Suprapubic skin (tissue), 4 donors: ENCODE data around the gene SCYL1. TPM values are rescaled to one million over a fixed set of nuclear protein-coding genes. Genes with fewer than 3 reads are reported as not detected.
"Not testable (repeated sequence)": the region's sequence is repeated elsewhere in the genome, so short reads cannot be mapped to it uniquely, and the experiment has no call there.

Experiments
- DNase-seq, 2 donors: peaks; one replicate each; pipeline ENCODE4 v3.0.0-alpha.2; 2019; ENCODE audit warnings: low spot score in 2 of 2
- H3K27ac ChIP-seq: fragments of 200-600 bp; sonication (generic); one replicate; pipeline ENCODE4 v1.5.1; 2019
- H3K27me3 ChIP-seq: fragments of 200-600 bp; sonication (generic); one replicate; pipeline ENCODE4 v1.5.1; 2019
- H3K36me3 ChIP-seq: fragments of 200-600 bp; sonication (generic); one replicate; pipeline ENCODE4 v1.5.1; 2019
- H3K4me1 ChIP-seq: fragments of 200-600 bp; sonication (generic); one replicate; pipeline ENCODE4 v1.5.1; 2019
- H3K4me3 ChIP-seq: fragments of 200-600 bp; sonication (generic); one replicate; pipeline ENCODE4 v1.5.1; 2019; ENCODE audit warnings: mild to moderate bottlenecking
- H3K9me3 ChIP-seq: fragments of 200-600 bp; sonication (generic); one replicate; pipeline ENCODE4 v1.5.1; 2019
- EP300 ChIP-seq: sonication (generic); formaldehyde crosslinking; IDR thresholded peaks from one replicate; pipeline ENCODE4 v1.6.1; 2017; ENCODE audit warnings: antibody characterized with exemption
- POLR2A ChIP-seq, 2 donors: fragments of 450-650 bp; IDR thresholded peaks; one replicate each; pipeline ENCODE4 v1.6.1; 2017; ENCODE audit warnings: antibody characterized with exemption in 2 of 2, mild to moderate bottlenecking in 2 of 2, moderate library complexity in 2 of 2
- POLR2AphosphoS5 ChIP-seq, 3 donors: sonication (generic); formaldehyde crosslinking; IDR thresholded peaks; one replicate each; pipeline ENCODE4 v1.6.1; 2017; ENCODE audit warnings: antibody characterized with exemption in 3 of 3
- WGBS: methylation state at CpG from one replicate; pipeline ENCODE4 v1.1.5; 2018; 5-methylcytosine and 5-hydroxymethylcytosine counted together
- total RNA-seq, 4 donors: library from RNA; depleted of rRNA; stranded (reverse); fragments of >200 nt; gene quantifications; one replicate each; pipeline ENCODE4 v1.1.0, GENCODE V29; 2016
- TF ChIP-seq, protein P1 (sequence below), 2 donors: fragments of 200-600 bp in 1 of 2; fragments of 450-650 bp in 1 of 2; sonication (generic) in 1 of 2; IDR thresholded peaks; one replicate each; pipeline ENCODE4 v1.5.1; 2016 to 2019; ENCODE audit warnings: antibody characterized with exemption in 2 of 2, mild to moderate bottlenecking in 1 of 2, moderate library complexity in 1 of 2

SCYL1 gene
- total RNA-seq, 4 donors from 2014 or later = 63.2 to 83.6 (median 78.4) TPM

DNA sequence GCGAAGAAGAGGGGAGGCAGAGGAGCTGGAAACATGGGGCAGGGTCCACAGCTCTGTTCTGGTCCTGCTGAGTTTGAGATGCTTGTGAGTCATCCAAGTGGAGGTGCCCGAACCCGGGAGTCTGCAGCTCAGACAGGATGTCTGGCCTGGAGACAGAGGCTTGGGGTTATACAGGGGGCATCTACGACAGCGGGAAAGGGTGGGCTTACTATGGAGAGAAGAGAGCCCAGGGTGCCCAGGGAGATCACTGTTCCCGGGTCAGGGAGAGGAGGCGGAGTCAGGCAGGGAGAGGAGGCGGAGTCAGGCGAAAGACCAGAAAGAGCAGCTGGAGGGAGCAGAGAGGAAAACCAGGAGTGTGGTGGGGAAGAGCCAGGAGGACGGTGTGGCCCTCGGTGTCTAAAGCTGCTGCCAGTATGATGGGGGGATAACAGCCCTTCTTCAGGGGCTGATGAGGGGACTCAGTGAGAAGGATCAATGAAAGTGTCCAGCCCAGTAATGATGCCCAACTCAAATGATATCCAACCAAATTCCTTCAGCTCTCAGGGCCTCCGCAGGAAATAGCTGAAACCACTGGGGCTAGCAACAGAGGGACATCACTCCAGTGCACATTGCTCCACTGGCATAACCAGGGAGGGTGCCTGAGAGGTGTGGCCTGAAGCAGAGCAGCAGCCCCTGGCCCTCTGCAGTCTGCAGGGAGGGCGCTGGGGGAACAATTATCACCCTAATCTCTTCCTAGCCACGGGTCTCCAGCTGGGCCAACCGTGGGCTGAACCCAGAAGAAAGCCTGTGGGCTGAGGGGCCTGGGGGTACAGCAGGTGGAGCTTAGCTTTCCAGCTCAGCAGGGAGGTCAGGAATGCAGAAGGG, 35.9 kb downstream of the SCYL1 start:
- H3K27ac ChIP-seq = peak overlapping the region; percentile 87
- H3K36me3 ChIP-seq = no peaks in the 10 kb centered on the region
- no peak for DNase-seq
- no peaks in the 10 kb centered on the region for H3K9me3 ChIP-seq
- WGBS = 33% methylated on average over 15 of the region's 15 CpGs
- H3K27me3 ChIP-seq = no peaks in the 10 kb centered on the region
- TF ChIP-seq POLR2A (IDR thresholded peaks at IDR 0.05) (no peak), EP300 (no peak), POLR2AphosphoS5 (IDR thresholded peaks at IDR 0.05) (no peak)
- TF ChIP-seq, protein P1, sequence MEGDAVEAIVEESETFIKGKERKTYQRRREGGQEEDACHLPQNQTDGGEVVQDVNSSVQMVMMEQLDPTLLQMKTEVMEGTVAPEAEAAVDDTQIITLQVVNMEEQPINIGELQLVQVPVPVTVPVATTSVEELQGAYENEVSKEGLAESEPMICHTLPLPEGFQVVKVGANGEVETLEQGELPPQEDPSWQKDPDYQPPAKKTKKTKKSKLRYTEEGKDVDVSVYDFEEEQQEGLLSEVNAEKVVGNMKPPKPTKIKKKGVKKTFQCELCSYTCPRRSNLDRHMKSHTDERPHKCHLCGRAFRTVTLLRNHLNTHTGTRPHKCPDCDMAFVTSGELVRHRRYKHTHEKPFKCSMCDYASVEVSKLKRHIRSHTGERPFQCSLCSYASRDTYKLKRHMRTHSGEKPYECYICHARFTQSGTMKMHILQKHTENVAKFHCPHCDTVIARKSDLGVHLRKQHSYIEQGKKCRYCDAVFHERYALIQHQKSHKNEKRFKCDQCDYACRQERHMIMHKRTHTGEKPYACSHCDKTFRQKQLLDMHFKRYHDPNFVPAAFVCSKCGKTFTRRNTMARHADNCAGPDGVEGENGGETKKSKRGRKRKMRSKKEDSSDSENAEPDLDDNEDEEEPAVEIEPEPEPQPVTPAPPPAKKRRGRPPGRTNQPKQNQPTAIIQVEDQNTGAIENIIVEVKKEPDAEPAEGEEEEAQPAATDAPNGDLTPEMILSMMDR (IDR thresholded peaks at IDR 0.05) = no peak
- peaks cover 60% of the 10 kb centered on the region for H3K4me1 ChIP-seq
- H3K4me3 ChIP-seq = no peak overlapping the region

DNA sequence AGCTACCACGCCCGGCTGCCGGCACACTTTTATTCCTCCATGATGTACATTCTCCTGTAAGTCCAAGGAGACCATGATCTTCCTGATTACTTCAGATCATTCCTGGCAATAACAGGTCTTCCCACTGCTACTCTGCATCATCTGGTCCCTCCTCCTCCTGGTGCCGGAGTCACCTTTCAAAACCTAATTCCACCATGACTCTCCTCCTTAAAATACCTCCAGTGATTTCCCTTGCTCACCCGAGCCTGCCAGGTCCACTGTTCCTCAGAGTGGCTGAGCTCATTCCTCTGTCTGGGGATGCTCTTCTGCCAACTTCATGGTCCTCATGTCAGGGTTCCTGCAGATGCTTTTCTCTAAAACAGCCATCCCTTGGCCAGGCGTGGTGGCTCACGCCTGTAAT, 37.1 kb downstream of the SCYL1 start:
- Histone ChIP-seq H3K36me3 (no peaks in the 10 kb centered on the region), H3K4me1 (peaks cover 56% of the 10 kb centered on the region), H3K9me3 (no peaks in the 10 kb centered on the region), H3K27me3 (no peaks in the 10 kb centered on the region), H3K4me3 (no peak overlapping the region), H3K27ac (no peak overlapping the region)
- 93% methylated on average over 7 of the region's 7 CpGs for WGBS
- no peak for TF ChIP-seq POLR2A (IDR thresholded peaks at IDR 0.05)
- DNase-seq = no peak

DNA sequence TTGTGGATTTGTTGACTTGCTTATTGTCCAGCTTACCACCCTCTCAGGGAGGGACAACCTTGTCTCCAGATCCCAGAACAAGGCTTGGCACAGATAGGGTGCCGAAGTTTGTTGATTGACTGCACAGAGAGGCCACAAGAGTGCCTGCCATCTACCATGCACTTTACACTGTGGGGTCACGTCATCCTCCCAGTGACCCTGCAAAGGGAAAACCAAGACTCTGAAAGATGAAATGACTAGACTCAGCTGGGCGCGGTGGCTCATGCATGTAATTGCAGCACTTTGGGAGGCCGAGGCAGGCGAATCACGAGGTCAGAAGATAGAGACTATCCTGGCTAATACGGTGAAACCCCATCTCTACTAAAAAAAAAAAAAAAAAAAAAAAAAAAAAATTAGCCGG, 37.9 kb downstream of the SCYL1 start:
- peaks cover 49% of the 10 kb centered on the region for H3K4me1 ChIP-seq

DNA sequence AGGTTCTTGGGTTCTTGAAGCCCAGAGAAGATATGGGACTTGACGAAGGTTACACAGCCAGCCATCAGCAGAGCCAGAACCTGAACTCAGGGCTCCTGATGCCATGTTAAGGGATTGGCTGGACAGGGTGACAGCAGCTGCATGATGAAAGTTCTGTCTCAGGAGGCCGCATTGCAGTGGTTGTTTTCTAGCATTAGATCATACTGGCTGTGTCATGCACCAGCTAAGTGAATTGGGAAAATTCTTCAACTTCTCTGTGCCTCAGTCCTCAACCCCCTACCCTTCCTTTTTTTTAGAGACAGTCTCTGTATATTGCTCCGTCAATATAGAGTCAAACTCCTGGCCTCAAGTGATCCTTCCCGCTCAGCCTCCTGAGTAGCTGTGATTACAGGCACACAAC, 38.7 kb downstream of the SCYL1 start:
- TF ChIP-seq POLR2A (IDR thresholded peaks at IDR 0.05) (no peak), EP300 (no peak), POLR2AphosphoS5 (IDR thresholded peaks at IDR 0.05) (no peak)
- TF ChIP-seq, protein P1 (IDR thresholded peaks at IDR 0.05) = no peak
- H3K27ac ChIP-seq = no peak overlapping the region
- DNase-seq = no peak
- no peaks in the 10 kb centered on the region for H3K27me3 ChIP-seq
- H3K4me3 ChIP-seq = no peak overlapping the region
- H3K9me3 ChIP-seq = no peaks in the 10 kb centered on the region
- peaks cover 3% of the 10 kb centered on the region for H3K36me3 ChIP-seq
- WGBS = 94% methylated on average over 4 of the region's 4 CpGs
- H3K4me1 ChIP-seq = peaks cover 49% of the 10 kb centered on the region

More for the DNA sequence above, 37.9 kb downstream of the SCYL1 start:
- Histone ChIP-seq H3K27me3 (no peaks in the 10 kb centered on the region), H3K27ac (no peak overlapping the region), H3K9me3 (no peaks in the 10 kb centered on the region), H3K4me3 (no peak overlapping the region), H3K36me3 (peaks cover 2% of the 10 kb centered on the region)
- DNase-seq = no peak
- TF ChIP-seq EP300 (no peak), POLR2A (IDR thresholded peaks at IDR 0.05) (no peak), POLR2AphosphoS5 (IDR thresholded peaks at IDR 0.05) (no peak)
- TF ChIP-seq, protein P1 (IDR thresholded peaks at IDR 0.05) = no peak
- WGBS = 81% methylated on average over 9 of the region's 9 CpGs

DNA sequence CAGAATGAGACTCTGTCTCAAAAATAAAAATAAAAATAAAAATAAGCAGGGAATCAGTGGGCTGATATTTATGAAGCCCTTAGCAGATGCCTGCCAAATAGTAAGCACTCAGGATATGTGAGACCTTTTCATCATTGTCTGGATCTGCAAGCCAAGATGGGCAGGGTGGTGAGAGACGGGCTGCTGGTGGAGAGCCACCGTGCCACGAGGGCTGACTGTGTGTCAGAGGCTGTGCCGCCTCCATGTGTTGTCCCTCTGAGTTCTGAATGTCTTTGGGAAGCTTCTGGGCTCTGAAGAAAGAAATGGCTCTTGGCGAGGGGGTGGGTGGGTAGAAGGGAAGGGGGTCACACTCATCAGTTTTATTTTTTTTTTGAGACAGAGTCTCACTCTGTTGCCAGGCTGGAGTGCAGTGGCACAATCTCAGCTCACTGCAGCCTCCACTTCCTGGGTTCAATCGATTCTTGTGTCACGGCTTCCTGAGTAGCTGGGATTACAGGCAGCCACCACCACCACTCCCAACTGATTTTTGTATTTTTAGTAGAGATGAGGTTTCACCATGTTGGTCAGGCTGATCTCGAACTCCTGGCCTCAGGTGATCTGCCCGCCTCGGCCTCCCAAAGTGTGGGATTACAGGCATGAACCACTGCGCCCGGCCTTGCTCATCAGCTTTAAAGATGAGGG, 40.1 kb downstream of the SCYL1 start:
- H3K9me3 ChIP-seq, H3K27ac ChIP-seq, DNase-seq, H3K36me3 ChIP-seq, H3K4me3 ChIP-seq, H3K27me3 ChIP-seq: not testable (repeated sequence)
- WGBS = 84% methylated on average over 12 of the region's 12 CpGs
- peaks cover 46% of the 10 kb centered on the region for H3K4me1 ChIP-seq

DNA sequence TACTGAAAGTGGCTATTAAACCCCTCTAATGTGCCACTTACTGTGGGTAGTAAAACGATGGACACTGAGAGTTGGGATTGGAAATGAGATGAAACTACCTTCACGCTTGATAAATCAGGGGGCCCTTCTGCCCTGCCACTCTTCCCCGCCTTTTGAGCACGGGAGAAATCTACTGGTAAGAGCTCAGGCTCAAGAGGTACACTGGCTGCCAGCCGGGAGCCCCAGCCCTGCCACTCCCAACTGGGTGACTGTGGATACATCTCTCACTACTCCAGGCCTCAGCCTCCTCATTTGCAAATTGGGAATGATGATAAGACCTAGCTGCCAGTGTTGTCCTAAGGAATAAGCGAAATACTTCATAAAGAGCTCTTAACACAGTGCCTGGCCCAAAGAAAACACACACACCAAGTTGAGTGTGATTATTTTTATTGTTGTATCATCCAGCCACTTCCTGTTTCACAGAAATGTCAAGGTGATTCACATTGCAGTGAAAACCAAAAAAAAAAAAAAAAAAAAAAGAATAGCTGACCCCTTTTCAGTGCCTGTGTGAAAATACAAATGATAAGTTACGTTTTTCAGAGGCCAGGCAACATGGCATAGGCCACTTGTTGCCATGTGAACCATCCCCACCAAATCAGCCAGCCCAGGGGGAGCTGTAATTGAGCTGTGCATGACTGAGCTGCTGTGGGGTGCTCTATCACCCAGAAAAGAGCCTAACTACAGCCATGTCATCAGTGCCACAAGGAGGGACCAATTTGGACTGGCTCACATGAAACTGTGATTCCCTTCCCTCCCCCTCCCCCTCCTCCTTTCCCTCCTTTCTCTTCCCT, 41.0 kb downstream of the SCYL1 start:
- Histone ChIP-seq H3K4me3 (no peak overlapping the region), H3K36me3 (peaks cover 3% of the 10 kb centered on the region), H3K9me3 (no peaks in the 10 kb centered on the region), H3K27me3 (no peaks in the 10 kb centered on the region), H3K27ac (no peak overlapping the region), H3K4me1 (peaks cover 41% of the 10 kb centered on the region)
- TF ChIP-seq, protein P1 (IDR thresholded peaks at IDR 0.05) = no peak
- TF ChIP-seq POLR2AphosphoS5 (IDR thresholded peaks at IDR 0.05) = no peak
- TF ChIP-seq POLR2A (IDR thresholded peaks at IDR 0.05) = no peak
- no peak for TF ChIP-seq EP300
- WGBS = 81% methylated on average over 7 of the region's 7 CpGs
- DNase-seq = no peak
